Measurements from ENCODE around the gene TRAF3IP3. TPM values are rescaled to one million over a fixed set of nuclear protein-coding genes. Genes with fewer than 3 reads are reported as not detected.

TRAF3IP3 gene
- total RNA-seq, 1 experiment from 2014 or later = not detected

GRCh38 chr1:209710847-209711246, 45.0 kb upstream of the TRAF3IP3 start:
- no peak overlapping the region for H4K91ac ChIP-seq (ENCODE audit: insufficient read length, low read depth, low read length)
- H3K27ac ChIP-seq (ENCODE audit: insufficient read length, low read depth, low read length) = no peak overlapping the region
- H3K14ac ChIP-seq (ENCODE audit: insufficient read depth, low read length) = no peak overlapping the region
- Mint-ChIP-seq H3K27ac (no peak overlapping the region), H3K4me3 (no peak overlapping the region), H3K27me3 (ENCODE audit: low read depth) (peaks cover 15% of the 10 kb centered on the region), H3K9me3 (no peaks in the 10 kb centered on the region), H3K4me1 (peaks cover 4 to 8% of the 10 kb centered on the region in 2 experiments; a peak in 2 of 4 replicates), H3K36me3 (ENCODE audit: insufficient read depth in 1 of 3, low read depth in 3 of 3) (no peaks in the 10 kb centered on the region)
- H3K4me2 ChIP-seq (ENCODE audit: insufficient read depth, insufficient read length, low read length) = no peak overlapping the region
- H3K18ac ChIP-seq (ENCODE audit: insufficient read length, low read depth, low read length) = no peak overlapping the region
- no peak overlapping the region for H2AK5ac ChIP-seq (ENCODE audit: insufficient read length, low read length)
- H3K23ac ChIP-seq (ENCODE audit: insufficient read length, low read depth, low read length) = no peak overlapping the region
- no CpG with 5 or more reads among the region's 3 CpGs for WGBS (ENCODE audit: extremely low coverage, insufficient read length, low lambda C conversion rate)
- no peak overlapping the region for H2BK5ac ChIP-seq (ENCODE audit: insufficient read length, low read length)
- no peaks in the 10 kb centered on the region for H4K20me1 ChIP-seq (ENCODE audit: control insufficient read depth, insufficient read depth, insufficient read length)
- no peaks in the 10 kb centered on the region; the same call in 1 of the 2 replicates for H3K4me1 ChIP-seq (ENCODE audit: insufficient read depth, low read length)
- H4K5ac ChIP-seq (ENCODE audit: insufficient read length, low read depth, low read length) = no peak overlapping the region
- no peaks in the 10 kb centered on the region for H3K79me1 ChIP-seq (ENCODE audit: insufficient read depth, low read depth, low read length, poor library complexity, severe bottlenecking)
- H2BK12ac ChIP-seq (ENCODE audit: insufficient read length, low read depth, low read length) = no peak overlapping the region
- no peak overlapping the region for H3K56ac ChIP-seq (ENCODE audit: insufficient read length, low read depth, low read length)
- H2BK20ac ChIP-seq (ENCODE audit: low read depth, low read length, poor library complexity, severe bottlenecking) = no peak overlapping the region
- H3K9me3 ChIP-seq (ENCODE audit: control insufficient read depth, low read depth, low read length) = no peaks in the 10 kb centered on the region
- H3K27me3 ChIP-seq (ENCODE audit: insufficient read depth, low read length) = no peaks in the 10 kb centered on the region
- no peak overlapping the region for H3K9ac ChIP-seq (ENCODE audit: extremely low read depth, insufficient read length, low read length)
- no peaks in the 10 kb centered on the region for H3K79me2 ChIP-seq (ENCODE audit: insufficient read depth, low read length)
- no peak overlapping the region for H3T11ph ChIP-seq (ENCODE audit: low read length)
- no peak overlapping the region for H2BK120ac ChIP-seq (ENCODE audit: low read depth, low read length, poor library complexity, severe bottlenecking)
- DNase-seq = no peak
- TF ChIP-seq CTCF (conservative IDR thresholded peaks at IDR 0.05) = no peak
- no peak overlapping the region for H2AFZ ChIP-seq (ENCODE audit: low read length)
- H4K8ac ChIP-seq (replicated peaks; ENCODE audit: insufficient read length, low read depth, low read length) = no peak overlapping the region
- H2BK15ac ChIP-seq (ENCODE audit: low read depth, low read length) = no peak overlapping the region
- no peaks in the 10 kb centered on the region for H3K23me2 ChIP-seq (ENCODE audit: insufficient read length, low read depth, low read length, poor library complexity, severe bottlenecking)
- H3K4ac ChIP-seq (ENCODE audit: low read depth, low read length) = no peak overlapping the region
